ENCODE measurements around the gene CRACR2A. TPM values are rescaled to one million over a fixed set of nuclear protein-coding genes. Genes with fewer than 3 reads are reported as not detected.

The CRACR2A gene
- total and polyA plus RNA-seq, 2 of the 8 experiments (the other 6 are each of a cell fraction or from before 2014, with no cell fraction given): 0.85 to 3.2 TPM

DNA sequence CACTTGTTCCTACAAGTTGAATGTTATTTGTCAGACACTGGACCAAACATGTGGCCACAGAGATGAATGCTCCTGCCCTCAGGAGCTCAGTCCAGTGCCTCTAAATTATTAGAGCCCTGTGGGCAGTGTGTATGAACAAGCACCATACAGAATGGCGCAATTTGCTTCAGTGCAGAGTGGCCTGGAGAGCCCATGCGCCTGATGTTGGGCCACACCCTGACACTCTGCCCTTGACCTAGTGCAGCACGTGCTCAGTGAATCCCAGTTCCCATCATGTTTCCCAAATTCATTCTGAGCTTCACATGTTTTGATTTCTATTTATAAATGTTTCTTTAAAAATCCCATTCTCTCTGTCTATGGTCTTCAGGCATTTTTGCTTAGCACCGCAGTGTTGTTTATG, 145.1 kb downstream of the CRACR2A start:
- H3K4me3 ChIP-seq (ENCODE audit: extremely low read depth in 1 of 4, insufficient read depth in 2 of 4, low read depth in 3 of 4, low read length in 4 of 4): no peak overlapping the region
- 86% methylated on average over 4 of the region's 4 CpGs; no CpG with 5 or more reads in 1 of the 2 experiments for WGBS, 2 experiments (ENCODE audit: extremely low coverage in 1 of 2, insufficient coverage in 1 of 2, insufficient read length in 1 of 2, insufficient replicate concordance in 2 of 2, low coverage in 1 of 2, low lambda C conversion rate in 2 of 2, missing lambda C conversion rate in 1 of 2)
- DNase-seq (ENCODE audit: low read depth in 1 of 2, low spot score in 2 of 2): no peak
- H2BK12ac ChIP-seq (ENCODE audit: low read depth, low read length): no peak overlapping the region
- H3K9ac ChIP-seq (replicated peaks in 1 of 4; ENCODE audit: extremely low read depth in 1 of 4, low read depth in 3 of 4, low read length in 3 of 4): no peak overlapping the region
- H3K36me3 ChIP-seq (ENCODE audit: control insufficient read depth in 2 of 4, insufficient read depth in 4 of 4, low read length in 3 of 4): no peaks in the 10 kb centered on the region
- H3K27me3 ChIP-seq (replicated peaks in 1 of 4; ENCODE audit: control insufficient read depth in 3 of 4, extremely low read depth in 1 of 4, insufficient read depth in 3 of 4, low read length in 3 of 4): peaks cover 0 to 7% (median 2%) of the 10 kb centered on the region in 4 experiments; a peak in 4 of 7 replicates
- H3K9me3 ChIP-seq (ENCODE audit: insufficient read depth in 2 of 2, low read depth in 1 of 2, low read length in 1 of 2): no peaks in the 10 kb centered on the region
- H2BK120ac ChIP-seq (replicated peaks; ENCODE audit: low read depth, low read length): no peak overlapping the region
- no peak overlapping the region for H2BK15ac ChIP-seq (ENCODE audit: low read length)
- H3K14ac ChIP-seq (ENCODE audit: insufficient read length): no peak overlapping the region
- H3K79me2 ChIP-seq (ENCODE audit: control insufficient read depth in 1 of 2, insufficient read depth in 2 of 2, low read length in 2 of 2): no peaks in the 10 kb centered on the region
- no peak overlapping the region for H3K18ac ChIP-seq (ENCODE audit: extremely low read depth, low read length)
- H2AK5ac ChIP-seq (ENCODE audit: low read depth, low read length): no peak overlapping the region
- H3K23me2 ChIP-seq (ENCODE audit: low read depth, low read length): no peaks in the 10 kb centered on the region; the same call in 1 of the 2 replicates
- POLR2A ChIA-PET (ENCODE audit: partially characterized antibody): interaction anchor here (1.3 kb wide), 1 partner anchor 307 kb away, joined by 3 read pairs; no protein-coding TSS in a partner anchor
- no peak overlapping the region for H2BK20ac ChIP-seq (ENCODE audit: low read length)
- 0 out of 2 replicates have a peak overlapping the region, but pooled peaks have one; percentile 12 for H2BK5ac ChIP-seq (ENCODE audit: low read depth, low read length)
- H3K56ac ChIP-seq (replicated peaks; ENCODE audit: insufficient read length, low read depth, low read length): no peak overlapping the region
- no peak for FAIRE-seq
- CTCF ChIA-PET (ENCODE audit: partially characterized antibody): interaction anchor here (0.8 to 5.0 kb wide), 8 partner anchors 9 to 307 kb away, joined by 3 to 22 read pairs (median 3); no protein-coding TSS in a partner anchor
- H4K5ac ChIP-seq (ENCODE audit: insufficient read length, low read depth, low read length): no peak overlapping the region
- no peaks in the 10 kb centered on the region for H4K20me1 ChIP-seq (replicated peaks in 1 of 2; ENCODE audit: control insufficient read depth in 1 of 2, insufficient read depth in 2 of 2, low read length in 2 of 2)
- H2AFZ ChIP-seq (ENCODE audit: low read length): no peak overlapping the region
- no peak overlapping the region for H4K8ac ChIP-seq (ENCODE audit: extremely low read depth, insufficient read depth, low read length)
- 0 out of 4 replicates have a peak overlapping the region, but pooled peaks of 1 of the 2 experiments have one; percentile 10 for H3K4me2 ChIP-seq (ENCODE audit: insufficient read depth in 1 of 2, low read depth in 2 of 2, low read length in 2 of 2)
- H3K4me1 ChIP-seq (replicated peaks in 1 of 4; ENCODE audit: control insufficient read depth in 3 of 4, insufficient read depth in 4 of 4, low read length in 3 of 4): peaks cover 11 to 26% (median 19%) of the 10 kb centered on the region in 4 experiments; a peak in 6 of 7 replicates
- H3K23ac ChIP-seq (ENCODE audit: insufficient read length): no peak overlapping the region
- no peak overlapping the region for H3K27ac ChIP-seq (ENCODE audit: low read depth, low read length)
- H3K79me1 ChIP-seq (ENCODE audit: low read depth, low read length): no peaks in the 10 kb centered on the region
- H3K4ac ChIP-seq (replicated peaks; ENCODE audit: insufficient read length, low read depth, low read length): no peak overlapping the region
- H4K91ac ChIP-seq (replicated peaks; ENCODE audit: insufficient read length, low read length): no peak overlapping the region
- TF ChIP-seq POU5F1 (IDR thresholded peaks at IDR 0.05; ENCODE audit: low read depth, low read length): no peak
- TF ChIP-seq CBX5 (IDR thresholded peaks at IDR 0.05; ENCODE audit: low read depth, low read length): no peak
- TF ChIP-seq SIX5 (IDR thresholded peaks at IDR 0.05; ENCODE audit: low read depth, low read length): no peak
